ENCODE results near the gene TEN1. TPM values are rescaled to one million over a fixed set of nuclear protein-coding genes. Genes with fewer than 3 reads are reported as not detected.

The TEN1 gene
- total and polyA plus RNA-seq, 2 of the 13 experiments (the other 11 are each of a cell fraction or from before 2014, with no cell fraction given): 18.0 to 21.3 TPM

- TF ChIP-seq ZNF256 (CRISPR knock-in tag; conservative IDR thresholded peaks at IDR 0.05) (no peak), SOX13 (IDR thresholded peaks at IDR 0.05) (no peak), SOX13 (CRISPR knock-in tag; conservative IDR thresholded peaks at IDR 0.05 in 1 of 2, IDR thresholded peaks at IDR 0.05 in 1 of 2) (peak in 1 of 2 experiments; percentile 18; a peak in 1 of 4 replicates), ATF1 (CRISPR knock-in tag; IDR thresholded peaks at IDR 0.05) (0 out of 2 replicates have a peak, but pooled peaks have one; percentile 41), ZNF567 (CRISPR knock-in tag; IDR thresholded peaks at IDR 0.05; ENCODE audit: borderline replicate concordance) (no peak), ZNF205 (CRISPR knock-in tag; IDR thresholded peaks at IDR 0.05) (no peak; the same call in 1 of the 2 replicates), ZBTB8A (CRISPR knock-in tag; IDR thresholded peaks at IDR 0.05; ENCODE audit: borderline replicate concordance, low read depth) (no peak), NFATC3 (CRISPR knock-in tag; IDR thresholded peaks at IDR 0.05) (no peak), HNRNPL (IDR thresholded peaks at IDR 0.05; ENCODE audit: low read depth, low read length) (no peak), THRA (CRISPR knock-in tag; IDR thresholded peaks at IDR 0.05; ENCODE audit: borderline replicate concordance) (no peak), ATF6 (CRISPR knock-in tag; conservative IDR thresholded peaks at IDR 0.05) (no peak), ATF2 (CRISPR knock-in tag; IDR thresholded peaks at IDR 0.05) (no peak), FOXA3 (CRISPR knock-in tag; IDR thresholded peaks at IDR 0.05) (peak; percentile 49), ZNF775 (CRISPR knock-in tag; IDR thresholded peaks at IDR 0.05; ENCODE audit: borderline replicate concordance) (no peak), SNAPC4 (CRISPR knock-in tag; IDR thresholded peaks at IDR 0.05) (no peak), GATA4 (IDR thresholded peaks at IDR 0.05; ENCODE audit: borderline replicate concordance, low read depth) (no peak), ZNF782 (CRISPR knock-in tag; IDR thresholded peaks at IDR 0.05; ENCODE audit: borderline replicate concordance) (no peak)
Measured at GRCh38 chr17:75959051-75959838, 19.8 kb upstream of the TEN1 start (continued).

Measured in HepG2 (cell line).